Neural crest cell (in vitro differentiated cells): ENCODE measurements around the gene RPL37. TPM values are rescaled to one million over a fixed set of nuclear protein-coding genes. Genes with fewer than 3 reads are reported as not detected.
"Not testable (repeated sequence)": the region's sequence is repeated elsewhere in the genome, so short reads cannot be mapped to it uniquely, and the experiment has no call there.

Experiments
- DNase-seq: peaks from one replicate; pipeline ENCODE4 v3.0.0; 2021; ENCODE audit warnings: low read depth, mixed read lengths, low spot score
- H3K27ac Mint-ChIP-seq: one replicate; pipeline ENCODE4 v1.8.0; 2021; ENCODE audit warnings: mild to moderate bottlenecking, mixed read lengths; ENCODE audit not compliant: unreplicated experiment
- H3K27me3 Mint-ChIP-seq: 2 replicates; pipeline ENCODE4 v1.8.0; 2021; ENCODE audit warnings: low read depth, mild to moderate bottlenecking, mixed read lengths
- H3K36me3 Mint-ChIP-seq: 2 replicates; pipeline ENCODE4 v1.8.0; 2021; ENCODE audit warnings: low read depth, mild to moderate bottlenecking, mixed read lengths
- H3K4me1 Mint-ChIP-seq: 2 replicates; pipeline ENCODE4 v1.8.0; 2021; ENCODE audit warnings: mixed read lengths
- H3K4me3 Mint-ChIP-seq: one replicate; pipeline ENCODE4 v1.8.0; 2021; ENCODE audit warnings: mild to moderate bottlenecking, mixed read lengths
- H3K9me3 Mint-ChIP-seq: 2 replicates; pipeline ENCODE4 v1.8.0; 2021; ENCODE audit warnings: mixed read lengths
- total RNA-seq: library from RNA; stranded (reverse); gene quantifications from 2 replicates; pipeline ENCODE4 v1.2.1, GENCODE V29; 2021
- TF ChIP-seq, protein P1 (sequence below): fragments of 200-600 bp; sonication (generic); conservative IDR thresholded peaks from 2 replicates; pipeline ENCODE4 v1.5.0; 2021; ENCODE audit warnings: antibody characterized with exemption, mild to moderate bottlenecking

Gene RPL37
- total RNA-seq, 1 donor from 2014 or later: 1,432 TPM

DNA sequence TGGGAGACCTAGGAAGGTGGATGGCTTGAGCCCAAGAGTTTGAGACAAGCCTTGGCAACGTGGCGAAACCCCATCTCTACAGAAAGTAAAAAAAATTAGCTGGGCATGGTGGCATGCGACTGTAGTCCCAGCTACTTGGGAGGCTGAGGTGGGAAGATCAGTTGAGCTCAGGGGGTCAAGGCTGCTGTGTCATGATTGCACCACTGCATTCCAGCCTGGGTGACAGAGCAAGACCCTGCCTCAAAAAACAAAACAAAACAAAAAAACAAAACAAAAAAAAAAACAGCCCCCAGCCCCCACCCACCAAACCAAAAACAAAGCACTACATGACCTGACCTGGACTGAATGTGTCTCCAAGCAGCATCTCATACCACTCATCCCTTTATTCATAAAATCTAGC is 40.9 kb upstream of the RPL37 start:
- TF ChIP-seq, protein P1, sequence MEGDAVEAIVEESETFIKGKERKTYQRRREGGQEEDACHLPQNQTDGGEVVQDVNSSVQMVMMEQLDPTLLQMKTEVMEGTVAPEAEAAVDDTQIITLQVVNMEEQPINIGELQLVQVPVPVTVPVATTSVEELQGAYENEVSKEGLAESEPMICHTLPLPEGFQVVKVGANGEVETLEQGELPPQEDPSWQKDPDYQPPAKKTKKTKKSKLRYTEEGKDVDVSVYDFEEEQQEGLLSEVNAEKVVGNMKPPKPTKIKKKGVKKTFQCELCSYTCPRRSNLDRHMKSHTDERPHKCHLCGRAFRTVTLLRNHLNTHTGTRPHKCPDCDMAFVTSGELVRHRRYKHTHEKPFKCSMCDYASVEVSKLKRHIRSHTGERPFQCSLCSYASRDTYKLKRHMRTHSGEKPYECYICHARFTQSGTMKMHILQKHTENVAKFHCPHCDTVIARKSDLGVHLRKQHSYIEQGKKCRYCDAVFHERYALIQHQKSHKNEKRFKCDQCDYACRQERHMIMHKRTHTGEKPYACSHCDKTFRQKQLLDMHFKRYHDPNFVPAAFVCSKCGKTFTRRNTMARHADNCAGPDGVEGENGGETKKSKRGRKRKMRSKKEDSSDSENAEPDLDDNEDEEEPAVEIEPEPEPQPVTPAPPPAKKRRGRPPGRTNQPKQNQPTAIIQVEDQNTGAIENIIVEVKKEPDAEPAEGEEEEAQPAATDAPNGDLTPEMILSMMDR: no peak
- Mint-ChIP-seq H3K4me3 (no peak overlapping the region), H3K27ac (no peak overlapping the region), H3K4me1 (peaks cover 7% of the 10 kb centered on the region), H3K27me3 (no peaks in the 10 kb centered on the region), H3K9me3 (no peaks in the 10 kb centered on the region), H3K36me3 (no peaks in the 10 kb centered on the region)
- no peak for DNase-seq

DNA sequence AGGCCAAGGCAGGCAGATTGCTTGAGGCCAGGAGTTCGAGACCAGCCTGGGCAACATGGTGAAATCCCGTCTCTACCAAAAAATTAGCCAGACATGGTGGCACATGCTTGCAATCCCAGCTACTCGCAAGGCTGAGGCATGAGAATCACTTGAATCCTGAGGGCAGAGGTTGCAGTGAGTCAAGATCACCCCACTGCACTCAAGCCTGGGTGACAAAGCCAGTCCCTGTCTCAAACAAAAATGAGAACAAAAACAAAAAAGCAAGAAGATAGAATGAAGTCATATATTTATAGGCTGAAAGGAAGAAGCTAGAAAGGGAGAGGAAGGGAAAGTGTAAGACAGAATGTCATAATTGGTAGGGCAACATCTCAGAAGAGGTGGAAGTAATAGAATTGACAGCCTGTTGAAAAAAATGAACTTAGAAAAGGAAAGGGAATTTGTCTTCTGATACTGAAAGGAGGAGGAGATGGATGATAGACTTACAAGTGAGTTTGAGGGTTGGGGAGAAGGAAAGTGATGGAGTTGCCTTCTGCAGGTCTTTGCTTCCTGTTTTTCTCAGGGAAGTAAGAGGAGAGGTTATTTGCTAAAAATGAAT is 38.4 kb upstream of the RPL37 start:
- H3K9me3 Mint-ChIP-seq: no peaks in the 10 kb centered on the region
- peaks cover 7% of the 10 kb centered on the region for H3K4me1 Mint-ChIP-seq
- no peak overlapping the region for H3K27ac Mint-ChIP-seq
- no peaks in the 10 kb centered on the region for H3K36me3 Mint-ChIP-seq
- H3K4me3 Mint-ChIP-seq: no peak overlapping the region
- peaks cover 2% of the 10 kb centered on the region for H3K27me3 Mint-ChIP-seq
- DNase-seq: no peak
- TF ChIP-seq, protein P1: no peak

DNA sequence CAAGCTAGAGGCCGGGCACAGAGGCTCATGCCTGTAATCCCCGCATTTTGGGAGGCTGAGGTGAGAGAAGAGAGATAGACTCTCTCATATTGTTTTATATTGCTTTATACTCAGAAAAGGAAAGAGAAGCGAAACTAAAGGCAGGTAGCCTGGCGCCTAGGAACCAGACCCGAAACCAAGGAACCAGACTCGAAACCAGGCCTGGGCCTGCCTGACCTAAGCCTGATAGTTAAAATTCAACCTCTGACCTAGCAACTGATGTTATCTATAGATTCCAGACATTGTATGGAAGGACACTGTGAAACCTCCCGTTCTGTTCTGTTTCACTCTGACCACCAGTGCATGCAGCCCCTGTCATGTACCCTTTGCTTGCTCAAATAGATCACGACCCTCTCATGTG is 37.2 kb upstream of the RPL37 start:
- not testable (repeated sequence) for H3K27ac Mint-ChIP-seq, H3K4me1 Mint-ChIP-seq, H3K36me3 Mint-ChIP-seq, H3K4me3 Mint-ChIP-seq, H3K9me3 Mint-ChIP-seq, H3K27me3 Mint-ChIP-seq, DNase-seq

GRCh38 chr5:40871177-40871576 is 36.2 kb upstream of the RPL37 start:
- H3K4me1 Mint-ChIP-seq: peaks cover 7% of the 10 kb centered on the region
- H3K27me3 Mint-ChIP-seq: peaks cover 2% of the 10 kb centered on the region
- no peak overlapping the region for H3K27ac Mint-ChIP-seq
- no peak for DNase-seq
- no peak overlapping the region for H3K4me3 Mint-ChIP-seq
- H3K36me3 Mint-ChIP-seq: no peaks in the 10 kb centered on the region
- no peaks in the 10 kb centered on the region for H3K9me3 Mint-ChIP-seq
- TF ChIP-seq, protein P1: no peak

DNA sequence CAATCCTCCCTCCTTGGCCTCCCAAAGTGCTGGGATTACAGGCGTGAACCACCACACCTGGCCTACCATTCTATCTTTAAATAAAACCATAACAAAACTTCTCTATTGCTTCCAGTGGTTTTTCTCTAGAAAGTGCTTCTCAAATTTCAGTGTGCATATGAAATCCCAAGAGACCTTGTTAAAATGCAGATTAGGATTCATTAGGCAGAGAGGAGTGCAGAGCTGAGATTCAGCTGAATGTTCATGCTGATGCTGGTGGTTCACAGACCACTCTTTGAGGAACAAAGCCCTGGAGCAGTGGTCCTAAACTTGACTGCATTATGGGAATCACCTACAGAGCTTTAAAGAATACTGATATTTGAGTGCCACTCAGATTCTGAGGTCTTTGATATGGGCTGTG is 34.4 kb upstream of the RPL37 start:
- H3K4me1 Mint-ChIP-seq: peaks cover 7% of the 10 kb centered on the region
- H3K36me3 Mint-ChIP-seq: peaks cover 3% of the 10 kb centered on the region
- H3K9me3 Mint-ChIP-seq: peaks cover 4% of the 10 kb centered on the region
- H3K27me3 Mint-ChIP-seq: peaks cover 2% of the 10 kb centered on the region
- DNase-seq: no peak
- TF ChIP-seq, protein P1: no peak
- no peak overlapping the region for H3K4me3 Mint-ChIP-seq
- H3K27ac Mint-ChIP-seq: no peak overlapping the region

DNA sequence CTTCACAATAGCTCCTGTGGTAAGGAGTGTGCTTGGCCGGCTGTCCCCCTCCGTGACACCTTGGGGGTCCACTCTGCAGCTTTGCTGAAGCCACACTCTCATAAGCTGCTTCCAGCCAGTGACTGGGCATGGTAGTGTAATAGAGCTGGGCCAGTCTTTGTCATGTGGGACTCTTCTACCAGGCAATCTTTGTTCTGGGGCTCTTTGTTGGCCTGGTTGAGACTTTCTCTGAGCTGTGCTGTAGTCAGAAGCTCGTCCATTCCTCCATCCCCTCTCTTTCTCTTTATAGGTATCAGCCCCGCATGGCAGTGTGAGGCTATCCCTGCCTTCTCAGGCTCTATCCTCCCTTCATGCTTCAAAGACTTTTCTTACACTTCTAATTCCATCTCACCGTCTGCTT is 31.8 kb upstream of the RPL37 start:
- Mint-ChIP-seq H3K9me3 (peaks cover 4% of the 10 kb centered on the region), H3K27ac (no peak overlapping the region), H3K27me3 (peaks cover 2% of the 10 kb centered on the region), H3K4me1 (no peaks in the 10 kb centered on the region), H3K36me3 (peaks cover 3% of the 10 kb centered on the region), H3K4me3 (no peak overlapping the region)
- no peak for DNase-seq
- TF ChIP-seq, protein P1: no peak

GRCh38 chr5:40865004-40865403 is 30.0 kb upstream of the RPL37 start:
- H3K4me1 Mint-ChIP-seq, H3K9me3 Mint-ChIP-seq, H3K36me3 Mint-ChIP-seq, H3K4me3 Mint-ChIP-seq, DNase-seq, H3K27ac Mint-ChIP-seq, H3K27me3 Mint-ChIP-seq: not testable (repeated sequence)
